Mesenchymal stem cell (in vitro differentiated cells and primary cell): ENCODE results near the gene PSMD4. TPM values are rescaled to one million over a fixed set of nuclear protein-coding genes. Genes with fewer than 3 reads are reported as not detected.

Source experiments
- small RNA-seq: library from polyadenylated mRNA; stranded (forward); fragments of <200 nt; extraction: miRNeasy Mini kit (QIAGEN cat#:217004); gene quantifications from one replicate; pipeline ENCODE3, GENCODE V24; 2013; ENCODE audit warnings: low read depth

PSMD4 gene

Small RNAs within 50 kb of the gene (small RNA-seq; reads per million reads assigned to genes)
- gene RN7SL444P = not detected
